Nucleus accumbens (tissue), 56 donors: ENCODE measurements around the gene DIS3L2.
"Not testable (repeated sequence)": the region's sequence is repeated elsewhere in the genome, so short reads cannot be mapped to it uniquely, and the experiment has no call there.

Source experiments
- DNase-seq, 56 donors: peaks; one replicate each; lab custom pipeline; 2025; lab: John Stamatoyannopoulos, UW

The DIS3L2 gene

DNA sequence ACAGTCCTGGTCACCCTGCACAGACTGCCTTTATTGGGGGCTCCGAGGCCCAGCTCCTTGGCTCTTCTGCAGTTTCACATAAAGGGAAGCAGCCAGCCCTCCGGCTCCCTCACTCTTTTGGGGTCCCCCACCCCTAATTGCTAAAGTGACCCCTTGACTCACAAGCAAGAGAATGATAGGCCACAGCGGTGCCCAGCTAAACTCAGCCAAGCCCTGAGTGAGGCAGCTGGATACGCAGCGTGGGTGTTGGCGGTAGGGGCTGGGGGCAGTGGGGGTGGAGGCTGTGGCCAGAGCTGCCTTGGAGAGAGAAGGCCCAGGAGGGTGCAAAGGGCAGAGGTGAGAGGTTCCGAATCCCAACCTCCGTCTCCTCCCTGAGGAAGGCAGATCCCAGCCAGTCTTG, 391.6 kb downstream of the DIS3L2 start:
- no peak for DNase-seq

DNA sequence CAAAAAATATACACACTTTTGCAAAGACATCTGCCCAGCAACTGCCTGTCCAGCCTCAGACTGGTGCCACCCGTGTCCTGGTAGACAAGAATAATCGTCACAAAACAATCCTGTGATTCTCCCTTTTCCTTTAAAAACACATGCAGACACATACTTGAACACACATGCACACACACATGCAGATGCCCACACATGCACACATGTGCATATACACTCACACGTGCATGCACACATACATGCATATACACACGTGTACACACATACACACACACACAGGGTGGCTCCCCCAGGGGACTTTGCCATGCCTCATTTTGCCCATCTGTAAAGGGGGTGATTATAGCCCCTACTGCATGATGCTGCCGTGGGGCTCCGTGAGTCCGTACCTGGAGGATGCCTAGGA, 392.1 kb downstream of the DIS3L2 start:
- no peak for DNase-seq

DNA sequence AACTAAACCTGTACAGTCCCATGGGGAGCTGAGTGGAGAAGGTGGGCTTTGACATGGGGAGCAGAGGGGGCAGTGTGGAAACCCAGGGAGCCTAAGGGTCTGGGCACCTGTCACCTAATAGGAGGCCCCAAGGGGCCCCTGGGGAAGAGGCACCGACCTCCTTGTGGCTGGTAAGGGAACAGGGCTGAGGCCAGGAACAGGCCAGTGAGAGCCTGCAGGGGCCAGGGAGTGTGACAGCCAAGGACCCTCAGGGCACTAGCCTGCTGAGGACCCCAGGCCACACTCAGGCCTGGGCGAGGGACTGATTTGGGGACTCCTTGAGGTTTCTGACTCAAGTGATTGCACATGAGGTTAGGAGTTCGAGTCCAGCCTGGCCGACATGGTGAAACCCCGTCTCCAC, 392.6 kb downstream of the DIS3L2 start:
- no peak for DNase-seq

DNA sequence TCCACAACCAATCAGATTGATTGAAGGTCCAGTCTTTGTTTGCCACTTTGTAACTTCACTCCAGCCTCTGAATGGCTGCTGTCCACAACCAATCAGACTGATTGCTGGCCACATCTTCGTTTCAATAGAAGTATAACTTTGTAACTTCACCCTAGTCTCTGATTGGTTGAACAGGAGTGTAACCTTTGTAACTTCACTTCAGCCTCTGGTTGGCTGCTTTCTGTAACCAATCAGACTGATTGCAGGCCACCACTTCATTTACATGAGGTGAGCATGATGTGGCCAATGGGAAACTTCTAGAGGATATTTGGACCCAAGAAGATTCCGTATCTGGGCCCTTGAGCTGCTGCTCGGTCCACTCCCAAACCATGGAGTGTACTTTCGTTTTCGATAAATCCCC, 400.1 kb downstream of the DIS3L2 start:
- DNase-seq = no peak

DNA sequence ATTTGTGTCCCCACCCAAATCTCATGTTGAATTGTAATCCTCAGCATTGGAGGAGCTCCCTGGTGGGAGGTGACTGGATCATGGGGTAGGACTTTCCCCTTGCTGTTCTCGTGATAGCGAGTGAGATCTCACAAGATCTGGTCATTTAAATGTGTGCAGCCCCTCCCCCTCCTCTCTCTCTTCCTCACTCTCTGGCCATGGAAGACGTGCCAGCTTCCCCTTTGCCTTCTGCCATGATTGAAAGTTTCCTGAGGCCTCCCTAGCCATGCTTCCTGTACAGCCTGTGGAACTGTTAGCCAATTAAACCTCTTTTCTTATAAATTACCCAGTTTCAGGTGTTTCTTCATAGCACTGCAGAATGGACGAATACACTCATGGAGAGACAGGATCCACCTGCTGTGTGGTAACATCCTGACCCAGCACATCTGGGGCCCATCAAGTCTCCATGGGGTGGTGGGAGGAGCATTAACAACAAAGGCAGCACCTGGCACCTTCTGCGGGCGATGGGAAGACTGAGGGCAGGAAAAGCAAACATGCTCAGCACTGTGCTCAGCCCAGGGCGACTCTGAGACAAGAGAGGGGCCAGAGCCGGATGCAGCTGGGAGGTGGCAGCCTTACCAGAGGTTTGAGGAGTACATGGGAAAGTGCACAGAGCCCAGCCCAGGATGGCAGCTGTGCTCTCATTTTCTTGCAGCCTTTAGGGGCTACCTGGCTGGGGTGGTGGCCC, 400.8 kb downstream of the DIS3L2 start:
- no peak for DNase-seq

DNA sequence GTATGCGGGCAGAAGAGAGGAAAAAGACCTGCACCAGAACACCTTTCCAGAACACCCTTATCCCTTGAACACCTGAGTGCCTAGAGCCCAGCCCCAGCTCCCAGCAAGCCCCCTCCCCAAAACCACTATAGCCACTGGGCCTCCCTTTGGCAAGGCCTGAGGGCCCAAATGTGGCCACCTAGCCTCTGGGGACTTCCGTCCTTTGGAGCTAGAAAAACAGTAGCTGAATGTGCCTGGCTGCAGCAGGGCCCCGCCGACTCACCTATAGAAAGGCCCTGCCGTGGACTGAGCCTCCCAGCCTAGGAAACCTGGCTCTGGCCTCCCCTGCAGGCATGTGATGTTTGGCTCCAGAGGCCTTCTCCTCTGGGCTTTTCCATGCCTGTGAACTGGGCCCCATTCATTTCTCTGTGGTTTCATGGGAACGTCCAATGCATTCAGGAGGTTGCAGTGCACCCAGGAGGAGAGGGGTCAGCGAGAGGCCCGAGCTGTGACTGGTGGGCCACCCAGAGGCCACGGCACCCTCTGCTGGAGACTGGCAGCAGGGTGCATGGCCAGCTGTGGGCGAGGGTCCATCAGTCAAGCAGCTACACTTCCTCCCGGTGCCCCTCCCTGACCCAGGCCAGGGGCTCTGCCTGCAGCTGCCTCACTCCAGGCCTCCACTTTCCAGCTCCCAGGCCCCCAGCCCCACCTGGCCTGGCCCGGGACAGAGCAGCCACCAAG, 401.7 kb downstream of the DIS3L2 start:
- not testable (repeated sequence) for DNase-seq

DNA sequence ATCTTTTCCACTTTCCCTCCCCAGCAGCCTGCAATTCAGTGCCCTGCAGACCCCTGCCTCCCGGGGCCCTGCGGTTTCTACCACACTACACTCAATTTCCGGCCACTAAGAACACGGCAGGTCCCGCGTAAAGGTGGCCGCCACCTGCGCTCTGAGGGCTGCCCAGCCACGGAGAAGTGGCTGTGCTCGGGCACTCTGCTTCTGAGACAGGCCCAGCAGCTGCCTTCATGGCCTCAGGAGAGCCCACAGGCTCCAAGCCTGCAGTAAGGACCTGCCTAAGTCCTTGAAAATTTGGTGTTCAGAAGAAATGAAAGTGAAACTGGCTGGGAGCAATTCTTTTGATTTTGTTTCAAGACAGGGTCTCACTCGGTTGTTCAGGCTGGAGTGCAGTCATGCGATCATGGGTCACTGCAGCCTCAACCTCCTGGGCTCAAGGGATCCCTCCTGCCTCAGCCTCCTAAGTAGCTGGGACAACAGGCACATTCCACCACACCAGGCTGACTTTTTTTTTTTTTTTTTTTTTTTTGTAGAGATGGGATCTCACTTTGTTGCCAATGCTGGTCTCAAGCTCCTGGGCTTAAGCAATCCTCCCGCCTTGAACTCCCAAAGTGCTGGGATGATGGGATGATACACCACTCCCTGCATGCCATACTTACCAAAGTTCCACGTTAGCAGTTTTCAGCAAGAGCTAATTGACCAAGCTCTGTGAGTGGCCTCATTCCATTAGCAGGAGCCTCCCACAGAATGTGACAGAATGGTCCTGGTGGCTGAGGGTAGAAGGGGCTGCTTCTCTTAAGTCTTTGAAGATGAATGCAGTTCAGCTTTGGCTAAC, 402.5 kb downstream of the DIS3L2 start:
- no peak for DNase-seq

DNA sequence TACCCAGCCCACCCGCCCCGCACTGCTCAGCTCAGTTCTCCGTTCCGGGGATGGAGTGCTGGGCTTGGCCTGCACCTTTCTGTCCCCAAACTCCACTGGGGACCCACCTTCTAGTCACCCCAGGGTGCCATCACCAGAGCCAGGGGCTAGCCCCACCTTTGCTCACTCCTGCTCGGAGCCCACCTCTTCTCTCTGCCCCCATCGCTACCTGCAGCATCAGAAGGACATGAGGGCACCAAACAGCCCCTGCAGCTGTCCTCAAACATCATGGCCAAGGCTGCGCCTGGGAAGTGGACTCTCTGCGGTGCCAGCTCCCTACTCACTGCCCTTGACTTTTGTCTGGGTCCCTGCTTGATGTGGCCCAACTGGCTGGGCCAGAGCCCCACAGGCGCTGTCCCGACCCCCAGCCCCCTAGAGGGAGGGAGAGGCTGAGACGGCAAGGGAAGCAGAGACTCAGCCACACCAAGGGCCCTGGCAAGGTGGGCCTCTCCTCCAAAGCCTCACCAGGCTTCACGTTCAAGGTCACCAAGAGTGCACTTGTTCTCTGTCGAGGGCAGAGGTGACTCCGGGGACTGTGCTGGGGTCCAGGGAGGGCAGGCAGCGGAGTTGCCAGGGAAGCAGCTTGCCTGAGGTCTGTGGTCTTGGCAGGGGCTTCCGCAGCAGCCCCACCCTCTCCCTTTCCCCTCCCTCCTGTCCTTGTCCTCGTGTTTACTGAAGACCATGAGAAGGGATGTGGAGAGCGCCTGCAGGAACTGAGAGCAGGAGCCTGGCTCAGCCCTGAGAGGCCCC, 403.5 kb downstream of the DIS3L2 start:
- not testable (repeated sequence) for DNase-seq

DNA sequence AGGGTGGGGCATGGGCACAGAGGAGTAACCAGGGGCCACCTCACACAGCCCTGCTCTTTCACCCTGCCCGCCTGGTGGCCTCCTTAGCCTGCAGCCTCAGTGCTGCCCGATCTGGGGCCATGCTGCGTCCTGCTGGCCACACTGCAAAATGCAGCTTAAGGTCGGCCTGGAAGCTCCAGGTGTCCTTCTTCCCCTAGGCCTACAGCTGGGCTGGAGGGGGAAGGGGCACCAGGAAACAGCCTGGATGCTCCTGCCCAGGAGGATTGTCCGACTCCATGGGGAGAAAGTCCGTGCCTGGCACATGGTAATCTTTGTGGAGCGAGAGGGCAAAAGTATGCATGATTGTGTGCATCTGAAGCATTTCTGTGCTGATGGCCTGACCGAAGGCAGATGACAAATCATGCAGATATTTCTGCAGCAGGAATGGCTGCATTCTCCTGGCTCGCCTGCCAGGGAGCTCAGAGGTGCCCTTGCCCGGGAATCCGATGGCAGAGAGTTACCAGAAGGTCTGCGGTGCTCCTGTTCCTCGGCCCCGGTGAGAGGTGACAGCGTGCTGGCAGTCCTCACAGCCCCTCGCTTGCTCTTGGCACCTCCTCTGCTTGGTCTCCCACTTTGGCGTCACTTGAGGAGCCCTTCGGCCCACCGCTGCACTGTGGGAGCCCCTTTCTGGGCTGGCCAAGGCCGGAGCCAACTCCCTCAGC, 404.3 kb downstream of the DIS3L2 start:
- no peak for DNase-seq

DNA sequence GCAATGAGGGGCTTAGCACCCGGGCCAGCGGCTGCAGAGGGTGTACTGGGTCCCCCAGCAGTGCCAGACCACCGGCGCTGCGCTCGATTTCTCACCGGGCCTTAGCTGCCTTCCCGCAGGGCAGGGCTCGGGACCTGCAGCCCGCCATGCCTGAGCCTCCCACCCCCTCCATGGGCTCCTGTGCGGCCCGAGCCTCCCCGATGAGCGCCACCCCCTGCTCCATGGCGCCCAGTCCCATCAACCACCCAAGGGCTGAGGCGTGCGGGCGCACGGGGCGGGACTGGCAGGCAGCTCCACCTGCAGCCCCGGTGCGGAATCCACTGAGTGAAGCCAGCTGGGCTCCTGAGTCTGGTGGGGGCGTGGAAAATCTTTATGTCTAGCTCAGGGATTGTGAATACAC, 404.9 kb downstream of the DIS3L2 start:
- not testable (repeated sequence) for DNase-seq

DNA sequence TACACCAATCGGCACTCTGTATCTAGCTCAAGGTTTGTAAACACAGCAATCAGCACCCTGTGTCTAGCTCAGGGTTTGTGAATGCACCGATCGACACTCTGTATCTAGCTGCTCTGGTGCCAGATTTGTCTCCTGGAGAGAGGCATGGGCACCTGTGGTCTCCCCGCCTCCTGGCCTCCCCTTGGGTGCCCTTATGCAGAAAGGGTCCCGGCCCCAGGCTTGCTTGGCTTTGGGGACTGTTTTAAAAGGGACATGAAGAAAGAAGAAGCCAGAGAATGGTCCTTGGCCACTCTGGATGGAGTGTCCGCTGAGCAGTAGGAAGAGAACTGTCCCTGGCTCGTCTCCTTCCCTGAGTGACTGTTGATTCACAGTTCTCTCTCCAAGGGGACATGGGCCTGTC, 405.5 kb downstream of the DIS3L2 start:
- no peak for DNase-seq

DNA sequence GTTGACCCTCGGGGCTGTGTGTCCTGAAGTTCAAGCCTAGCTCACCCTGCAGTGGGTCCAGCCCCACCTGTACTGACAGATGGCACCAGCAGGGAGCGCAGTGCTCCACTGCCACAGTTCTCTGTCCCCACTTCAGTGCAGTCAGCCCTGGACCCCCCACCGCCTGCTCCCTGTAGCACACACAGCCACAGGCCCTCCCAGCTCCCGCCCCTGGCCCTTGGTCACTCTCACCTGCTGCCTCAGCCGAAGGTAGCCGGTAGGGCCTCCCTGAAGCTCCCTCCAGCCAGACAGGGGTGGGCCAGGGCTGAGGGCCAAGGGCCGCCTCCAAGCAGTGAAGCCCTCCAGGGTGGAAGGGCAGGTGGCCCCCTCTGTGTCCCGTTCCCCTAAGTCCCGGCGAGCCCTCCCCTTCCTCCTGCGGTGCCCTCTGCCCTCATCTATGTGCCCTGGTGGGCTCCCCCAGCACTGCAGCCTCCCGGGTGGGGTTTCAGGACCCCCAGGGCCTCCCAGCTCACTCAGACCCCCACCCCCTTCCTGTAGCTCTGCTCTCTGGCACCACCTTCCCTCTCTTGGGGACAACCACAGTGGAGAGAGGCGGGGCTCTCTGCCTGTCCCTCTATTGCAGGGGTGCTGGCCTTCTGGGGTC, 406.2 kb downstream of the DIS3L2 start:
- no peak for DNase-seq

DNA sequence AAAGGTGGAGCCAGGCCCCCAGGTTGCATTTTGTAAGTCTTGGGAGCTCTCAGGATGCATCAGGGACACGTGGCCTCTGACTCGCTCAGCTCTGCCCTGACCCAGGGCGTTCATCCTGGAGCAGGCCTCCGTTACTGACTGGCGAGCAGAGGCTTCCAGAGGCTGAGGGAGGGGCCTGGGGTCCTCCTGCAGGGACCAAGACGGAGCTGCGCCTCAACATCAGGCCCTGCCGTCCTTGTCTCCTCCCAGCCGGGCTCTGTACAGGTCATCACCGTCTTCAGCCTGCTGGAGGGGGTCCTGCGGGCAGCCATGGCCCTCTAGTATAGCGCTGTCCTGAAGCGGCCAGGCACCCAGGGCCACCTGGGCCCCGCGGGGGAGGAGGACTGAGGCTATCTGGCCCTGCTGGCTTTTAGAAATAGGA, 406.8 kb downstream of the DIS3L2 start:
- DNase-seq = no peak

DNA sequence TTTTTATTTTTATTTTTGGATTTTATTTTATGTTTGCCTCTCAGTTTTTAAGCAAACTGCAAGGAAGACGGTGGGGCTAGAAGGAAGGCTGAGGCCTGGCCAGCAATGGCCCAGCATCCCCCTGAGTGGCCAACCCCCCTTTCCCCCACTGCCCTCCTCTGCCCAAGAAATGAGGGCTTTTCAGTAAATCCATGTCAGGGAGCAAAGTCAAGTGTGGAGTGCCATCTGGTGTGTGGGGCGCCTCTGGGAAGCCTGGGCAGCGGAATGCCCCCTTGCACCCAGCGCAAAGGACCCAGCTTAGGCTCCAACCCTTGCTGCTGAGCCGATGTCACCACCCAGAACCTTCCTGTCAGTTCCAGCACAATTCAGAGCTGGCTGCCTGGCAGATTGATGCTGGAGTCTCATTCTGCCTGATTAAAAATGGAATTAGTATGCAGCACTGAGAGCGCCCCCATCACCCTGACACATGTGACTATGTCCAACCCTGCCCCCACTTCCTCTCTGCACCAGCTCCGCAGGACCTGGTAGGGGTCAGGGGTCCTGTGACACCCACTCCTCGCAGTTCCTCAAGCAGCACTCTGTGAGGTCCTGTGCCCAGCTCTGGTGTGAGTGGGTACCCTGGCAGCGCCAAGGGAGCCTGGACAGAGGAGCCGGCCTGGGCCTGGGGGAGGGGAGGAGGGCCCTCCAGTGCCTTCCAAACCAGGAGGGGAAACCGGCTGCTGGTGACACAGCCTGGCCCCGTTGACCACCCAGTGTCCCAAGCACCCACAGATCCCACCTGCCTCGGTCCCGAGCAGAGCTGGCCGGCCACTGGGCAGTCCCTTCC, 407.8 kb downstream of the DIS3L2 start:
- DNase-seq = peak in 1 of 56 donors; percentile 4

DNA sequence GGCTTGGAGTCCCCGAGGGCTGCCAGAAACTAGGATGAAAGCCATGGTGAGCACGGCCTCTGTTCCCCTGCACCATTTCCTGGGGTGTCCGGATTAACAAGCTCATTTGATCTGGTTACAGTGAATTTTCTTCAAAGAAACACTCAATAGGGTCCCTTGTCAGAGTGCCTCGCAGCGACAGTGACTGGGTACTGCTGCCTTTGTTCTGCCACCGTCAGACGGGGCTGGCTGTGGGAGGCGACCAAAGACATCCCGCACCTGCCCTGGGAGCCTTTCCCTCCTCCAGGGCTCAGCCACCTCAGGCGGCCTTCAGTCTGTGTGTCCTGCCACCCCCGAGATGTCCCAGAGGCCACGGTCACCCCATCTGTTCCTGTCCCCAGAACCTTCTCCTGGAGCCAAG, 408.5 kb downstream of the DIS3L2 start:
- DNase-seq = not testable (repeated sequence)

DNA sequence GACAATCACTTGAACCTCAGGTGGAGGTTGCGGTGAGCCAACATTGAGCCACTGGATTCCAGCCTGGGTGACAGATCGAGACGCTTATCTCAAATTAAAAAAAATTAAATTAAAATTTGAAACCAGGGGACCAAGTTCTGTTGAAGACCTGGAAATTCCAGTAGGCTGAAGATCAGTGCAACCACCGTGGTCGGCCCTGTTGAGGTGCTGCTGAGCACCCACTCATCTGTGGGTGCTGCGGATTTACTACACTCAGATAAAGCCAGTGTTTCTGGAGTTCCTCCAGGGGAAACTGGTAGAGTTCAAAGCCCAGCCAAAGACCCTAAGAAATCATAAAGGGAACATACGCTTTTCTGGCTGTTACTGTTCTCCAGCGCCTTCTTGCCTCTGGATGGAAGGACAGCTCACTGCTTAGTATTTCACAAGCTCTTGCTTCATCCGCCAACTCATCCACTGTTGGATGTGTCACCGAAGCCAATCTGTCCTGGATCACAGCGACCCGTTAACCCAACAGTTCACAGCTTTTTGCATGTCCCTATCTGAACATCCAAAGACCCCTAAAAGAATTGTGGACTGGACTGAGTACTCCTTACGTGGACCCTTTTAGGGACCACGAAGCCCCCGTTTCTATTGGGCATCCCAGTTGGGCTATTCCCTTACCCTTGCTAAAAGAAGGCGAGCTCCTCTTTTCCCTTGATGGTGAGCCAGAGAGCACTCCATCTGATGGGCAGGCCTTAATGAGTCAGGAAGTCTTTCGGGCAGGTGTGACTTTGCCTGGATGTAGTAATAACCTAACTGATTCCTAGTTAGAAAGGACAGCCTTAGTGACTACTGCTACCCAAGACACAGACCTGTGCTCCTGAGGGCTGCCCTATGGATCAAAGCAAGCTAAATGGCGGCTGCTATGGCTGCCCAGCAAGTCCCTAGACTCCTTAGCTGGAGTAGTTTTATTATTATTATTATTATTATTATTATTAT, 411.0 kb downstream of the DIS3L2 start:
- no peak for DNase-seq

DNA sequence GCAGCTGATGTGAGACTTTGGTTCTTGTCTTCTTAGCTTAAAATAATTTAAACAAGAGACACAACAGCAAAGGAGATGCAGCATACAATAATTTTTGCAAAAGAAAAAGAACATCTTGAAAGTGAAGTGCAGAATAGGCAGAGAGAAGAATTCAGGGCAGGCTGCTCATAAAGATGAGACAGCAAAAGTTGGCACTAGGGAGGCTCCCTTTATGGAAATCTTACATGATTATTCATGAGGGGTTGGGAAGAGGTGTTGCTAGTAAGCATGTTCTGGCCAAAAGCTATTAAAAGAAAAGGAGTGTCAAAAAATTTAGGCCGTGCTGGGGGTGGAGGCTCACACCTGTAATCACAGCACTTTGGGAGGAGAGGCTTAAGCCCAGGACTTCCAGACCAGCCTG, 412.8 kb downstream of the DIS3L2 start:
- no peak for DNase-seq
